Sigmoid colon (tissue), 4 donors: Measurements from ENCODE around the gene TRIO.

ENCODE experiments used
- EP300 ChIP-seq, 4 donors: sonication (generic); formaldehyde crosslinking; IDR thresholded peaks; one replicate each; pipeline ENCODE4 v1.6.1; 2017; ENCODE audit warnings: antibody characterized with exemption in 4 of 4
- POLR2A ChIP-seq, 2 donors: fragments of 450-650 bp; IDR thresholded peaks; one replicate each; pipeline ENCODE4 v1.6.1; 2016; ENCODE audit warnings: antibody characterized with exemption in 2 of 2, mild to moderate bottlenecking in 2 of 2, moderate library complexity in 2 of 2
- POLR2AphosphoS5 ChIP-seq, 4 donors: sonication (generic); formaldehyde crosslinking; IDR thresholded peaks; one replicate each; pipeline ENCODE4 v1.6.1; 2017; ENCODE audit warnings: antibody characterized with exemption in 4 of 4
- TF ChIP-seq, protein P1 (sequence below), 4 experiments: fragments of 450-650 bp in 3 of 4; fragments of 200-600 bp in 1 of 4; IDR thresholded peaks; one replicate each; pipeline ENCODE4 v1.5.1; 2016 to 2019; ENCODE audit warnings: antibody characterized with exemption in 4 of 4, mild to moderate bottlenecking in 3 of 4, moderate library complexity in 2 of 4

DNA sequence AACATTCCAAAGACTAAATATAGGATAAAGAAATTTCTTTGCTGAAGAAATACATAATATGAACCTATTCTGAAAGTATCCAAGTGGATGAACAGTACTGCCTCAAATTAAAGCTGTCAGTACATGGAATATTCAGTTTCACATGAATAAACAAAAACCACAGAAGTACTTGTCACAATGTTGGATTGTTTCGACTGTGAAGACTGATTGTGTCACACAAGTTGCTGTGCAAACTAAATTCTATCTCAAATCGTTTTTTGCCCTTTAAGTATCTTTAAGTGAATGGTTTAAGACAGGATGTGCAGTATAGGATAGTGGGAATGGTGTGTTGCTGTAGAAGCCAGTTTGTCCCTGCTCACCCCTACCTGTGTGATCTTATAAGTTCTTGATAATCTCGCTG, 301.0 kb downstream of the TRIO start:
- TF ChIP-seq, protein P1, sequence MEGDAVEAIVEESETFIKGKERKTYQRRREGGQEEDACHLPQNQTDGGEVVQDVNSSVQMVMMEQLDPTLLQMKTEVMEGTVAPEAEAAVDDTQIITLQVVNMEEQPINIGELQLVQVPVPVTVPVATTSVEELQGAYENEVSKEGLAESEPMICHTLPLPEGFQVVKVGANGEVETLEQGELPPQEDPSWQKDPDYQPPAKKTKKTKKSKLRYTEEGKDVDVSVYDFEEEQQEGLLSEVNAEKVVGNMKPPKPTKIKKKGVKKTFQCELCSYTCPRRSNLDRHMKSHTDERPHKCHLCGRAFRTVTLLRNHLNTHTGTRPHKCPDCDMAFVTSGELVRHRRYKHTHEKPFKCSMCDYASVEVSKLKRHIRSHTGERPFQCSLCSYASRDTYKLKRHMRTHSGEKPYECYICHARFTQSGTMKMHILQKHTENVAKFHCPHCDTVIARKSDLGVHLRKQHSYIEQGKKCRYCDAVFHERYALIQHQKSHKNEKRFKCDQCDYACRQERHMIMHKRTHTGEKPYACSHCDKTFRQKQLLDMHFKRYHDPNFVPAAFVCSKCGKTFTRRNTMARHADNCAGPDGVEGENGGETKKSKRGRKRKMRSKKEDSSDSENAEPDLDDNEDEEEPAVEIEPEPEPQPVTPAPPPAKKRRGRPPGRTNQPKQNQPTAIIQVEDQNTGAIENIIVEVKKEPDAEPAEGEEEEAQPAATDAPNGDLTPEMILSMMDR (IDR thresholded peaks at IDR 0.05) = no peak
- no peak for TF ChIP-seq POLR2AphosphoS5 (IDR thresholded peaks at IDR 0.05)
- no peak for TF ChIP-seq POLR2A (IDR thresholded peaks at IDR 0.05)
- no peak for TF ChIP-seq EP300 (IDR thresholded peaks at IDR 0.05)
